NCI-H69 (cell line): ENCODE results near the gene RAB24.
"Not testable (repeated sequence)": the region's sequence is repeated elsewhere in the genome, so short reads cannot be mapped to it uniquely, and the experiment has no call there.

Experiments used
- DNase-seq: peaks from one replicate; lab custom pipeline; 2025; lab: John Stamatoyannopoulos, UW

Gene RAB24

GRCh38 chr5:177310757-177311391 lies 7.4 kb upstream of the RAB24 start:
- peak; percentile 94 for DNase-seq

GRCh38 chr5:177310332-177310731 lies 6.8 kb upstream of the RAB24 start:
- DNase-seq, result peak; percentile 78

- DNase-seq, result peak; percentile 84
Measured at GRCh38 chr5:177309351-177310191, 6.1 kb upstream of the RAB24 start.

GRCh38 chr5:177308740-177309139 lies 5.2 kb upstream of the RAB24 start:
- DNase-seq, result no peak

- no peak for DNase-seq
Measured at GRCh38 chr5:177307544-177308363, 4.2 kb upstream of the RAB24 start.

GRCh38 chr5:177306674-177307543 lies 3.4 kb upstream of the RAB24 start:
- DNase-seq, result peak; percentile 35

- not testable (repeated sequence) for DNase-seq
Measured at GRCh38 chr5:177306103-177306640, 2.7 kb upstream of the RAB24 start.

- peak; percentile 25 for DNase-seq
Measured at GRCh38 chr5:177304392-177305119, 1.0 kb upstream of the RAB24 start.

- peak; percentile 40 for DNase-seq
Measured at GRCh38 chr5:177303925-177304391, 439 bp upstream of the RAB24 start.

GRCh38 chr5:177302354-177303110 lies 987 bp downstream of the RAB24 start:
- no peak for DNase-seq

- peak; percentile 93 for DNase-seq
Measured at GRCh38 chr5:177301503-177302165, 1.9 kb downstream of the RAB24 start.

GRCh38 chr5:177300951-177301350 lies 2.6 kb downstream of the RAB24 start:
- no peak for DNase-seq

- peak; percentile 35 for DNase-seq
Measured at GRCh38 chr5:177300236-177300880, 3.2 kb downstream of the RAB24 start.

- no peak for DNase-seq
Measured at GRCh38 chr5:177299697-177300096, 3.8 kb downstream of the RAB24 start.

- DNase-seq, result no peak
Measured at GRCh38 chr5:177297922-177298321, 5.6 kb downstream of the RAB24 start.

GRCh38 chr5:177296581-177296980 lies 6.9 kb downstream of the RAB24 start:
- peak; percentile 47 for DNase-seq

- DNase-seq, result no peak
Measured at GRCh38 chr5:177295924-177296323, 7.6 kb downstream of the RAB24 start.

GRCh38 chr5:177294632-177295031 lies 8.9 kb downstream of the RAB24 start:
- DNase-seq, result no peak
